HUES6 (cell line): ENCODE results near the gene LRRC8E.

Source experiments
- H3K27ac ChIP-seq: 2 replicates; pipeline ENCODE4 v1.7.0; 2013; ENCODE audit warnings: low read depth, mild to moderate bottlenecking, low read length, inconsistent platforms
- H3K27me3 ChIP-seq: 2 replicates; pipeline ENCODE4 v1.6.1; 2013; ENCODE audit warnings: low read length; ENCODE audit not compliant: control insufficient read depth, insufficient read depth
- H3K36me3 ChIP-seq: 2 replicates; pipeline ENCODE4 v1.6.1; 2013; ENCODE audit warnings: low read length; ENCODE audit not compliant: control insufficient read depth, insufficient read depth
- H3K4me1 ChIP-seq: 2 replicates; pipeline ENCODE4 v1.6.1; 2013; ENCODE audit warnings: low read length; ENCODE audit not compliant: control insufficient read depth, insufficient read depth
- H3K4me3 ChIP-seq: 2 replicates; pipeline ENCODE4 v1.5.1; 2013; ENCODE audit warnings: low read depth, low read length
- H3K9ac ChIP-seq: one replicate; pipeline ENCODE4 v1.6.1; 2013; ENCODE audit warnings: mild to moderate bottlenecking, low read length
- H3K9me3 ChIP-seq: 2 replicates; pipeline ENCODE4 v1.6.1; 2013; ENCODE audit warnings: low read depth, low read length; ENCODE audit not compliant: control insufficient read depth, insufficient read depth

The LRRC8E gene

GRCh38 chr19:7869910-7870511, 18.3 kb upstream of the LRRC8E start:
- H3K9me3 ChIP-seq, result no peaks in the 10 kb centered on the region
- peaks cover 54% of the 10 kb centered on the region for H3K27me3 ChIP-seq
- no peak overlapping the region for H3K9ac ChIP-seq
- H3K4me1 ChIP-seq, result peaks cover 20% of the 10 kb centered on the region
- no peaks in the 10 kb centered on the region for H3K36me3 ChIP-seq
- no peak overlapping the region for H3K27ac ChIP-seq
- peak overlapping the region; percentile 69 for H3K4me3 ChIP-seq

- no peaks in the 10 kb centered on the region for H3K36me3 ChIP-seq
- H3K9ac ChIP-seq, result no peak overlapping the region
- peaks cover 13% of the 10 kb centered on the region for H3K4me1 ChIP-seq
- peaks cover 50% of the 10 kb centered on the region for H3K27me3 ChIP-seq
- H3K27ac ChIP-seq, result no peak overlapping the region
- peak overlapping the region; percentile 57 for H3K4me3 ChIP-seq
- H3K9me3 ChIP-seq, result no peaks in the 10 kb centered on the region
Measured at GRCh38 chr19:7870571-7871436, 17.5 kb upstream of the LRRC8E start.

- Histone ChIP-seq H3K4me1 (peaks cover 10% of the 10 kb centered on the region), H3K27ac (no peak overlapping the region), H3K9ac (no peak overlapping the region), H3K4me3 (peak overlapping the region; percentile 57), H3K27me3 (peaks cover 48% of the 10 kb centered on the region), H3K9me3 (no peaks in the 10 kb centered on the region), H3K36me3 (no peaks in the 10 kb centered on the region)
Measured at GRCh38 chr19:7871437-7872305, 16.6 kb upstream of the LRRC8E start.

- no peak overlapping the region for H3K9ac ChIP-seq
- H3K36me3 ChIP-seq, result no peaks in the 10 kb centered on the region
- H3K4me1 ChIP-seq, result peaks cover 10% of the 10 kb centered on the region
- H3K9me3 ChIP-seq, result no peaks in the 10 kb centered on the region
- no peak overlapping the region for H3K27ac ChIP-seq
- H3K4me3 ChIP-seq, result peak overlapping the region; percentile 66
- H3K27me3 ChIP-seq, result peaks cover 41% of the 10 kb centered on the region
Measured at GRCh38 chr19:7872306-7873204, 15.8 kb upstream of the LRRC8E start.

GRCh38 chr19:7873304-7874075, 14.8 kb upstream of the LRRC8E start:
- Histone ChIP-seq H3K36me3 (no peaks in the 10 kb centered on the region), H3K9me3 (no peaks in the 10 kb centered on the region), H3K4me3 (peak overlapping the region; percentile 66), H3K27me3 (peaks cover 36% of the 10 kb centered on the region), H3K4me1 (peaks cover 10% of the 10 kb centered on the region), H3K27ac (no peak overlapping the region), H3K9ac (no peak overlapping the region)

GRCh38 chr19:7874076-7874896, 14.0 kb upstream of the LRRC8E start, which contains the start of gene PRR36:
Gene PRR36, minus strand, starts transcription at chr19:7874390. Its CDS starts 701 bp downstream, at chr19:7873689.
- no peak within 1 kb of the TSS for H3K27ac ChIP-seq
- H3K9me3 ChIP-seq, result no peaks in the 10 kb centered on the region
- H3K36me3 ChIP-seq, result no peaks in the 10 kb centered on the region
- peak within 1 kb of the TSS; percentile 66 for H3K4me3 ChIP-seq
- H3K27me3 ChIP-seq, result peaks cover 36% of the 10 kb centered on the region
- no peak within 1 kb of the TSS for H3K9ac ChIP-seq
- peaks cover 10% of the 10 kb centered on the region for H3K4me1 ChIP-seq

- peak overlapping the region; percentile 66 for H3K4me3 ChIP-seq
- H3K4me1 ChIP-seq, result peaks cover 10% of the 10 kb centered on the region
- no peaks in the 10 kb centered on the region for H3K36me3 ChIP-seq
- H3K9me3 ChIP-seq, result no peaks in the 10 kb centered on the region
- peaks cover 36% of the 10 kb centered on the region for H3K27me3 ChIP-seq
- H3K9ac ChIP-seq, result no peak overlapping the region
- H3K27ac ChIP-seq, result no peak overlapping the region
Measured at GRCh38 chr19:7874897-7875273, 13.4 kb upstream of the LRRC8E start.

- Histone ChIP-seq H3K4me1 (no peaks in the 10 kb centered on the region; the same call in 1 of the 2 replicates), H3K27ac (no peak overlapping the region), H3K27me3 (peaks cover 36% of the 10 kb centered on the region), H3K9ac (no peak overlapping the region), H3K4me3 (no peak overlapping the region), H3K36me3 (no peaks in the 10 kb centered on the region), H3K9me3 (no peaks in the 10 kb centered on the region; the same call in 1 of the 2 replicates)
Measured at GRCh38 chr19:7877249-7877836, 11.0 kb upstream of the LRRC8E start.
